ENCODE measurements around the gene CENPN. TPM values are rescaled to one million over a fixed set of nuclear protein-coding genes. Genes with fewer than 3 reads are reported as not detected.

Gene CENPN
- total RNA-seq, 1 donor from 2014 or later = 3.9 TPM

GRCh38 chr16:80991792-80992430 is 15.1 kb upstream of the CENPN start:
- no peaks in the 10 kb centered on the region for H3K27me3 ChIP-seq (ENCODE audit: control insufficient read depth, insufficient read depth, low read length)
- H3K36me3 ChIP-seq (ENCODE audit: control insufficient read depth, insufficient read depth, low read length) = no peaks in the 10 kb centered on the region
- no peak for DNase-seq (ENCODE audit: low read depth)
- no peak for FAIRE-seq
- no peak overlapping the region for H3K4me3 ChIP-seq (ENCODE audit: low read depth, low read length)
- TF ChIP-seq CTCF (IDR thresholded peaks at IDR 0.05; ENCODE audit: insufficient read depth, low read length, severe bottlenecking) = no peak

- TF ChIP-seq CTCF (IDR thresholded peaks at IDR 0.05; ENCODE audit: insufficient read depth, low read length, severe bottlenecking) = no peak
- FAIRE-seq = no peak
- no peak overlapping the region for H3K4me3 ChIP-seq (ENCODE audit: low read depth, low read length)
- H3K36me3 ChIP-seq (ENCODE audit: control insufficient read depth, insufficient read depth, low read length) = no peaks in the 10 kb centered on the region
- no peak for DNase-seq (ENCODE audit: low read depth)
- H3K27me3 ChIP-seq (ENCODE audit: control insufficient read depth, insufficient read depth, low read length) = no peaks in the 10 kb centered on the region
These were observed 14.2 kb upstream of the CENPN start for GRCh38 chr16:80992676-80993293.

- FAIRE-seq = no peak
- peak; percentile 95 for DNase-seq (ENCODE audit: low read depth)
- no peak for TF ChIP-seq CTCF (IDR thresholded peaks at IDR 0.05; ENCODE audit: insufficient read depth, low read length, severe bottlenecking)
- Histone ChIP-seq H3K4me3 (ENCODE audit: low read depth, low read length) (no peak overlapping the region), H3K27me3 (ENCODE audit: control insufficient read depth, insufficient read depth, low read length) (no peaks in the 10 kb centered on the region), H3K36me3 (ENCODE audit: control insufficient read depth, insufficient read depth, low read length) (no peaks in the 10 kb centered on the region)
These were observed 13.7 kb upstream of the CENPN start for GRCh38 chr16:80993307-80993706.

- FAIRE-seq (no peak), DNase-seq (ENCODE audit: low read depth) (peak; percentile 4)
- no peaks in the 10 kb centered on the region for H3K36me3 ChIP-seq (ENCODE audit: control insufficient read depth, insufficient read depth, low read length)
- no peaks in the 10 kb centered on the region for H3K27me3 ChIP-seq (ENCODE audit: control insufficient read depth, insufficient read depth, low read length)
- TF ChIP-seq CTCF (IDR thresholded peaks at IDR 0.05; ENCODE audit: insufficient read depth, low read length, severe bottlenecking) = no peak
- H3K4me3 ChIP-seq (ENCODE audit: low read depth, low read length) = no peak overlapping the region
These were observed 13.2 kb upstream of the CENPN start for GRCh38 chr16:80993834-80994233.

GRCh38 chr16:80994451-80994850 is 12.6 kb upstream of the CENPN start:
- peak; percentile 48 for DNase-seq (ENCODE audit: low read depth)
- H3K36me3 ChIP-seq (ENCODE audit: control insufficient read depth, insufficient read depth, low read length) = no peaks in the 10 kb centered on the region
- no peak for TF ChIP-seq CTCF (IDR thresholded peaks at IDR 0.05; ENCODE audit: insufficient read depth, low read length, severe bottlenecking)
- FAIRE-seq = no peak
- no peak overlapping the region for H3K4me3 ChIP-seq (ENCODE audit: low read depth, low read length)
- H3K27me3 ChIP-seq (ENCODE audit: control insufficient read depth, insufficient read depth, low read length) = no peaks in the 10 kb centered on the region
